GM12872 (cell line): ENCODE data around the gene DCTD.

Experiments used
- CTCF ChIP-seq: IDR thresholded peaks from 3 replicates; pipeline ENCODE4 v1.5.1; 2011; ENCODE audit warnings: low read depth, mild to moderate bottlenecking, low read length, moderate library complexity; ENCODE audit not compliant: insufficient read depth

Gene DCTD

DNA sequence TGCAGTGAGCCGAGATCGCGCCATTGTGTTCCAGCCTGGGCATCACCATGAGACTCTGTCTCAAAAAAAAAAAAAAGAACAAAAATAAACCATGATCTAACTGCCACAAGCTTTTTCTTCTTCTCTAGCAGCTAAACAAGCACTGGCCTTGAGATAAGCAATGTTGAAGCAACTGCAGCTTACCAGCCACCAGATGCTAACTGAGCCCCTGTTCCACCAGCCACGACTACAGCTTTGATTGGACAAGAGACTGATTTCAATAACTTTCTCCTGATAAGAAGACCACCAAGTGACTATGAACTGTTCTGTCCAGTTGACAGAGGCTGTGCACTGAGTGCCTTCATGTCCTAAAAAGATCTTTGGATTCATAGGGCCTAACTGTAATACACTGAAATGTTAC is 58.5 kb downstream of the DCTD start:
- no peak for TF ChIP-seq CTCF

GRCh38 chr4:182856862-182857261 is 60.3 kb downstream of the DCTD start:
- TF ChIP-seq CTCF: no peak

- TF ChIP-seq CTCF: no peak
Measured at GRCh38 chr4:182855877-182856276, 61.3 kb downstream of the DCTD start.

GRCh38 chr4:182855312-182855711 is 61.9 kb downstream of the DCTD start:
- no peak for TF ChIP-seq CTCF

DNA sequence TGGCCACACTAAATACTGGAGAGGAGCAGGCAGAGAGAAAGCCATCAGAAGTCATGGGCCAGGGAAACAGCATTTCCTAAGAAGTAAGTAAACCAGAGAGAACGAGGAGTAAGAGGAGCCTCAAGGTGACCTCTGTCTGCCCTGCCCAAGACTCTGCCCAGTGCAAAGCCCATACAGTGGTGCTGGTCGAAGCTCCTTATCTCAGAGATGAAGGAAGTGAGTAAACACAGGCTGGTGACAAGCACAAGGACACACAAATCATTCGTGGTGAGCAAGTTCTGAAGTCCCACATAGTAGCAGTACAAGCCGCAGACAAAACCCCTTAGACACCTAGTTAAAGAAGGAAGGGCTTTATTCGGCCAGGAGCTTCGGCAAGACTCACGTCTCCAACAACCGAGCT is 62.7 kb downstream of the DCTD start:
- TF ChIP-seq CTCF: no peak

- TF ChIP-seq CTCF: no peak
Measured at GRCh38 chr4:182853731-182854330, 63.4 kb downstream of the DCTD start.

DNA sequence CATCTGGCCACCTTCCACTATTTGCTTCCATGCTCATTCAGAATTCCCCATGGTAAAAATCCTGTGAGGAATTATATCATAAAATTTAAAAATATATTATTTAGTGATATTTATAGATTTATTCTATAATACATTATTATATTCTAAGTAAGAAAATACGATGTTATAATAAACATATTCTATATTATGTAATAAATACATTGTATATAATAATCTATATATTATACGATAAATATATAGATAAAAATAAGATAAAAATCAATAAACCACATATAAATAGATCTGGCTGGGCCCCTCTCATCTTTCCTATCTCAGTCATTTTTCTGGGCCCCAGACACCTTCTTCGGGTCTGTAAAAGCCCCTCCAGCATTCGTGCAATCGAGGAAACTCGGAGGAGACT is 68.5 kb downstream of the DCTD start:
- no peak for TF ChIP-seq CTCF
